ENCODE measurements around the gene BNIP5.
"Not testable (repeated sequence)": the region's sequence is repeated elsewhere in the genome, so short reads cannot be mapped to it uniquely, and the experiment has no call there.

The BNIP5 gene

GRCh38 chr6:36343109-36343680 is 6.5 kb upstream of the BNIP5 start:
- no peak for DNase-seq (ENCODE audit: low read depth)

- peak; percentile 42 for DNase-seq (ENCODE audit: low read depth)
These were observed 4.1 kb upstream of the BNIP5 start for GRCh38 chr6:36340618-36341454.

- DNase-seq (ENCODE audit: low read depth) = no peak
These were observed 3.6 kb upstream of the BNIP5 start for GRCh38 chr6:36340306-36340617.

GRCh38 chr6:36339146-36339545 is 2.5 kb upstream of the BNIP5 start:
- DNase-seq (ENCODE audit: low read depth) = no peak

GRCh38 chr6:36338223-36338622 is 1.5 kb upstream of the BNIP5 start:
- not testable (repeated sequence) for DNase-seq (ENCODE audit: low read depth)

GRCh38 chr6:36337814-36338213 is 1.1 kb upstream of the BNIP5 start:
- no peak for DNase-seq (ENCODE audit: low read depth)

- DNase-seq (ENCODE audit: low read depth) = no peak
These were observed 429 bp downstream of the BNIP5 start for GRCh38 chr6:36336208-36336710.

GRCh38 chr6:36335465-36336207 is 1.1 kb downstream of the BNIP5 start:
- no peak for DNase-seq (ENCODE audit: low read depth)

GRCh38 chr6:36334832-36335459 is 1.7 kb downstream of the BNIP5 start:
- DNase-seq (ENCODE audit: low read depth) = no peak

GRCh38 chr6:36333931-36334725 is 2.6 kb downstream of the BNIP5 start:
- no peak for DNase-seq (ENCODE audit: low read depth)

- no peak for DNase-seq (ENCODE audit: low read depth)
These were observed 3.4 kb downstream of the BNIP5 start for GRCh38 chr6:36333171-36333895.

GRCh38 chr6:36331381-36331780 is 5.3 kb downstream of the BNIP5 start:
- no peak for DNase-seq (ENCODE audit: low read depth)

- DNase-seq (ENCODE audit: low read depth) = no peak
These were observed 6.3 kb downstream of the BNIP5 start for GRCh38 chr6:36330366-36330765.

- DNase-seq (ENCODE audit: low read depth) = no peak
These were observed 6.8 kb downstream of the BNIP5 start for GRCh38 chr6:36329798-36330291.

- no peak for DNase-seq (ENCODE audit: low read depth)
These were observed 8.1 kb downstream of the BNIP5 start for GRCh38 chr6:36328600-36328999.

- no peak for DNase-seq (ENCODE audit: low read depth)
These were observed 8.8 kb downstream of the BNIP5 start for GRCh38 chr6:36327919-36328236.

- DNase-seq (ENCODE audit: low read depth) = no peak
These were observed 9.3 kb downstream of the BNIP5 start for GRCh38 chr6:36327226-36327918.

- DNase-seq (ENCODE audit: low read depth) = no peak
These were observed 10.2 kb downstream of the BNIP5 start for GRCh38 chr6:36326356-36326995.

GRCh38 chr6:36324715-36325114 is 12.0 kb downstream of the BNIP5 start:
- no peak for DNase-seq (ENCODE audit: low read depth)

GRCh38 chr6:36324191-36324590 is 12.5 kb downstream of the BNIP5 start:
- no peak for DNase-seq (ENCODE audit: low read depth)

Measured in fibroblast of gingiva (primary cell).